Ovary (tissue), 9 donors: ENCODE data around the gene CHRNA1. TPM values are rescaled to one million over a fixed set of nuclear protein-coding genes. Genes with fewer than 3 reads are reported as not detected.

ENCODE experiments used
- DNase-seq, 5 donors: peaks; one replicate each; pipeline ENCODE4 v3.0.0-alpha.2; 2019 to 2020
- H3K27ac ChIP-seq, 2 donors: fragments of 200-600 bp; one replicate each; pipeline versions ENCODE4 v1.5.1 to v1.8.0; 2019 to 2022
- H3K27me3 ChIP-seq: fragments of 200-600 bp; one replicate; pipeline ENCODE4 v1.8.0; 2022
- H3K36me3 ChIP-seq: fragments of 200-600 bp; sonication (generic); one replicate; pipeline ENCODE4 v1.5.1; 2019
- H3K4me1 ChIP-seq: one replicate; pipeline ENCODE4 v1.8.1; 2013; ENCODE audit warnings: mild to moderate bottlenecking, moderate library complexity; ENCODE audit not compliant: insufficient read depth
- H3K4me3 ChIP-seq: fragments of 200-600 bp; sonication (generic); one replicate; pipeline ENCODE4 v1.5.1; 2017
- H3K9me3 ChIP-seq, 2 donors: fragments of 200-600 bp in 1 of 2; sonication (generic) in 1 of 2; one replicate each; pipeline versions ENCODE4 v1.5.1 to v1.8.1; 2013 to 2019; ENCODE audit warnings: mild to moderate bottlenecking in 1 of 2, moderate library complexity in 1 of 2
- CTCF ChIP-seq, 3 donors: fragments of 450-650 bp in 2 of 3; fragments of 200-600 bp in 1 of 3; IDR thresholded peaks; one replicate each; pipeline versions ENCODE4 v1.5.1 to v1.8.0; 2016 to 2022; ENCODE audit warnings: antibody characterized with exemption in 3 of 3, mild to moderate bottlenecking in 1 of 3
- EP300 ChIP-seq: sonication (generic); formaldehyde crosslinking; IDR thresholded peaks from one replicate; pipeline ENCODE4 v1.6.1; 2017; ENCODE audit warnings: antibody characterized with exemption
- POLR2A ChIP-seq: fragments of 450-650 bp; IDR thresholded peaks from one replicate; pipeline ENCODE4 v1.6.1; 2017; ENCODE audit warnings: antibody characterized with exemption, mild to moderate bottlenecking, moderate library complexity
- WGBS, 3 donors: extraction: QIAGEN DNeasy Blood & Tissue Kit in 1 of 3; methylation state at CpG; one replicate each; pipeline versions ENCODE4 v1.1.5 to v1.1.7; 2013 to 2017; 5-methylcytosine and 5-hydroxymethylcytosine counted together
- intact Hi-C, 4 donors: fragments of 100-400 bp; cut with DNase I; formaldehyde crosslinking; loops; one replicate each; pipeline versions ENCODE4 v1.11.0 to v1.15.1; 2022 to 2023
- polyA plus RNA-seq, 2 donors: library from polyadenylated mRNA; stranded (reverse); fragments of 200-250 nt in 1 of 2; fragments of 350-450 nt in 1 of 2; fragmentation: Illumina TruSeq in 1 of 2; extraction: RNeasy Lipid Tissue Mini Kit (QIAGEN cat#74804) in 1 of 2; gene quantifications; one replicate each; pipeline ENCODE4 v1.2.3, GENCODE V29; 2013 to 2014
- total RNA-seq, 7 donors: library from RNA; depleted of rRNA in 2 of 7; stranded (reverse); fragments of >200 nt in 2 of 7; fragmentation: NEBNext Ultra II Directional in 3 of 7; extraction: Animal tissue kit (Norgen Biotek cat#: 25700) in 3 of 7; gene quantifications; one replicate each; pipeline versions ENCODE4 v1.1.0 to v1.2.4, GENCODE V29; 2016 to 2023
- donor health status: DM: no; HTN: no; CAD: no; lungs with moderate emphysema.
- donor health status: DM: no; HTN: no; CAD: no.
- donor health status: Bipolar disorder and iron deficiency.
- donor health status: DM: yes; HTN: yes; CAD: no.
- donor health status: DM: no; HTN: no; CAD: no.
- donor health status: DM: yes; HTN: yes; CAD: no.

The CHRNA1 gene
- total and polyA plus RNA-seq, 9 donors, result 0.05 to 1.4 (median 0.45) TPM; not detected in 6

GRCh38 chr2:174777347-174778084, 13.2 kb upstream of the CHRNA1 start:
- 78 to 87% (median 85%) methylated on average over 5 of the region's 5 CpGs for WGBS, 3 donors
- no peaks in the 10 kb centered on the region for H3K27me3 ChIP-seq
- DNase-seq, result no peak
- TF ChIP-seq CTCF (IDR thresholded peaks at IDR 0.05) (no peak), POLR2A (no peak), EP300 (no peak)
- intact Hi-C loops, result loop anchor here in 1 of 4 donors (10.0 kb wide), 1 partner anchor 217 kb away; no protein-coding TSS in a partner anchor
- H3K27ac ChIP-seq, result no peak overlapping the region
- no peaks in the 10 kb centered on the region for H3K4me1 ChIP-seq
- H3K36me3 ChIP-seq, result no peaks in the 10 kb centered on the region
- no peaks in the 10 kb centered on the region for H3K9me3 ChIP-seq
- H3K4me3 ChIP-seq, result no peak overlapping the region

- Histone ChIP-seq H3K9me3 (no peaks in the 10 kb centered on the region), H3K36me3 (no peaks in the 10 kb centered on the region), H3K27ac (no peak overlapping the region), H3K27me3 (no peaks in the 10 kb centered on the region), H3K4me1 (peaks cover 2% of the 10 kb centered on the region), H3K4me3 (no peak overlapping the region)
- no peak for TF ChIP-seq EP300
- no peak for TF ChIP-seq POLR2A
- TF ChIP-seq CTCF (IDR thresholded peaks at IDR 0.05), result no peak
- DNase-seq, result no peak
- WGBS, 3 donors, result 43 to 61% (median 47%) methylated on average over 3 of the region's 3 CpGs
- intact Hi-C loops, result loop anchor here in 1 of 4 donors (10.0 kb wide), 1 partner anchor 218 kb away; no protein-coding TSS in a partner anchor
These were observed 12.4 kb upstream of the CHRNA1 start for GRCh38 chr2:174776675-174777074.

- Histone ChIP-seq H3K4me3 (no peak overlapping the region), H3K9me3 (no peaks in the 10 kb centered on the region), H3K27ac (no peak overlapping the region), H3K27me3 (no peaks in the 10 kb centered on the region), H3K4me1 (peaks cover 3% of the 10 kb centered on the region), H3K36me3 (no peaks in the 10 kb centered on the region)
- TF ChIP-seq CTCF (IDR thresholded peaks at IDR 0.05), result no peak
- no peak for TF ChIP-seq POLR2A
- no peak for TF ChIP-seq EP300
- DNase-seq, result no peak
- intact Hi-C loops, result loop anchor here in 1 of 4 donors (10.0 kb wide), 1 partner anchor 219 kb away; no protein-coding TSS in a partner anchor
- 66 to 70% (median 70%) methylated on average over 6 of the region's 6 CpGs for WGBS, 3 donors
These were observed 12.0 kb upstream of the CHRNA1 start for GRCh38 chr2:174776223-174776622.

- peaks cover 3% of the 10 kb centered on the region for H3K4me1 ChIP-seq
- intact Hi-C loops, result loop anchor here in 1 of 4 donors (10.0 kb wide), 1 partner anchor 219 kb away; no protein-coding TSS in a partner anchor
- no peak overlapping the region for H3K27ac ChIP-seq
- H3K9me3 ChIP-seq, result no peaks in the 10 kb centered on the region
- 37 to 59% (median 40%) methylated on average over 5 of the region's 5 CpGs for WGBS, 3 donors
- no peak overlapping the region for H3K4me3 ChIP-seq
- no peak for TF ChIP-seq POLR2A
- TF ChIP-seq EP300, result no peak
- no peak for TF ChIP-seq CTCF (IDR thresholded peaks at IDR 0.05)
- H3K27me3 ChIP-seq, result no peaks in the 10 kb centered on the region
- no peak for DNase-seq
- H3K36me3 ChIP-seq, result no peaks in the 10 kb centered on the region
These were observed 11.3 kb upstream of the CHRNA1 start for GRCh38 chr2:174775571-174775980.
